HepG2 (cell line): ENCODE data around the gene TTBK1. TPM values are rescaled to one million over a fixed set of nuclear protein-coding genes. Genes with fewer than 3 reads are reported as not detected.

Experiments used
- ATAC-seq: fragments of 200-7000 bp; cut with Tn5 transposase; 3 replicates; pipeline ENCODE4 v1.9.1; 2020; ENCODE audit warnings: mild to moderate bottlenecking, moderate library complexity
- BruUV-seq: library from RNA; stranded (reverse); fragments of 400-500 nt; replicated peaks from 2 replicates; lab custom pipeline; 2021; lab: Mats Ljungman, UMichigan
- CTCF ChIA-PET: fragments of 300-600 bp; formaldehyde crosslinking; extraction: SDS; loops from one replicate; lab custom pipeline; 2021; ENCODE audit warnings: low total read pairs, inconsistent platforms, low intra/inter-chr PET ratio; lab: Yijun Ruan, JAX
- POLR2A ChIA-PET: fragments of 350-600 bp; sonication (Branson Sonifier 250); formaldehyde crosslinking; loops from one replicate; lab custom pipeline; 2020; ENCODE audit warnings: antibody characterized with exemption, inconsistent platforms; lab: Yijun Ruan, JAX
- DNase-seq: peaks from one replicate; pipeline ENCODE4 v3.0.0-alpha.2; 2015; ENCODE audit warnings: low spot score
- FAIRE-seq: peaks from 3 replicates; lab custom pipeline; 2011; peaks lifted over from hg19 to GRCh38; lab: Jason Lieb, UNC
- H2AFZ ChIP-seq: one replicate; pipeline ENCODE4 v1.6.1; 2011; ENCODE audit warnings: low read length, inconsistent platforms
- H3K27ac ChIP-seq: fragments of 300-600 bp; 3 replicates; pipeline ENCODE4 v1.8.0; 2011; ENCODE audit warnings: mixed run types, mild to moderate bottlenecking, mixed read lengths, low read length, inconsistent platforms; ENCODE audit not compliant: insufficient read depth; ENCODE audit errors: extremely low read length
- H3K27me3 ChIP-seq, 2 experiments: fragments of 200-600 bp in 1 of 2; 2 replicates in 1 of 2; 3 replicates in 1 of 2; pipeline versions ENCODE4 v1.6.0 to v1.8.0; 2011; ENCODE audit warnings: low read length in 2 of 2, mild to moderate bottlenecking in 2 of 2, moderate library complexity in 2 of 2, inconsistent platforms in 1 of 2; ENCODE audit not compliant: insufficient read depth in 2 of 2, control insufficient read depth in 1 of 2
- H3K36me3 ChIP-seq, 2 experiments: fragments of 200-600 bp in 1 of 2; replicated peaks in 1 of 2; 2 replicates in 1 of 2; 3 replicates in 1 of 2; pipeline versions ENCODE4 v1.5.1 to v1.8.0; 2011; ENCODE audit warnings: low read length in 2 of 2, inconsistent platforms in 1 of 2; ENCODE audit not compliant: insufficient read depth in 2 of 2, control insufficient read depth in 1 of 2
- H3K4me1 ChIP-seq: 2 replicates; pipeline ENCODE4 v1.5.1; 2012; ENCODE audit warnings: low read length, inconsistent platforms; ENCODE audit not compliant: insufficient read depth
- H3K4me2 ChIP-seq: 2 replicates; pipeline ENCODE4 v1.6.0; 2011; ENCODE audit warnings: low read depth, low read length, inconsistent platforms
- H3K4me3 ChIP-seq, 3 experiments: fragments of 200-600 bp in 1 of 3; sonication (generic), shearing (Covaris generic) in 1 of 3; replicated peaks in 1 of 3; 2 replicates each; pipeline ENCODE4 v1.5.1; 2011 to 2016; ENCODE audit warnings: low read length in 3 of 3, inconsistent platforms in 2 of 3, low read depth in 2 of 3, mild to moderate bottlenecking in 2 of 3, control low read depth in 1 of 3, mixed read lengths in 1 of 3; ENCODE audit not compliant: insufficient read depth in 1 of 3
- H3K79me2 ChIP-seq: one replicate; pipeline ENCODE4 v1.6.1; 2011; ENCODE audit warnings: low read length, inconsistent platforms; ENCODE audit not compliant: insufficient read depth
- H3K9ac ChIP-seq: 2 replicates; pipeline ENCODE4 v1.6.0; 2011; ENCODE audit warnings: mild to moderate bottlenecking, low read depth, low read length, inconsistent platforms; ENCODE audit not compliant: insufficient read depth
- H3K9me3 ChIP-seq: 2 replicates; pipeline ENCODE4 v1.5.1; 2012; ENCODE audit warnings: mild to moderate bottlenecking, low read length
- H4K20me1 ChIP-seq: 2 replicates; pipeline ENCODE4 v1.6.0; 2011; ENCODE audit warnings: inconsistent platforms, mild to moderate bottlenecking, low read length, moderate library complexity; ENCODE audit not compliant: insufficient read depth
- ARNT ChIP-seq: fragments of 450-650 bp; IDR thresholded peaks from 2 replicates; pipeline ENCODE4 v1.6.1; 2017
- HHEX ChIP-seq: IDR thresholded peaks from 2 replicates; pipeline ENCODE4 v1.6.1; 2016; ENCODE audit warnings: control low read depth
- ISL2 ChIP-seq: sonication (generic); formaldehyde crosslinking; IDR thresholded peaks from 2 replicates; pipeline ENCODE4 v1.5.0; 2020; ENCODE audit warnings: missing genetic modification reagents
- KAT8 ChIP-seq: IDR thresholded peaks from 2 replicates; pipeline ENCODE4 v1.6.1; 2016; ENCODE audit warnings: missing genetic modification reagents, missing compliant biosample characterization
- MAFK ChIP-seq, 2 experiments: IDR thresholded peaks in 1 of 2; conservative IDR thresholded peaks in 1 of 2; 2 replicates each; pipeline ENCODE4 v1.6.1; 2011; ENCODE audit warnings: improper control_type of control experiment in 2 of 2, low read length in 2 of 2
- TMF1 ChIP-seq: sonication (generic); formaldehyde crosslinking; IDR thresholded peaks from 2 replicates; pipeline ENCODE4 v1.8.1; 2022; ENCODE audit warnings: low read depth, missing genetic modification reagents
- ZNF761 ChIP-seq: sonication (generic); formaldehyde crosslinking; conservative IDR thresholded peaks from 2 replicates; pipeline ENCODE4 v1.4.0; 2020; ENCODE audit warnings: mild to moderate bottlenecking, missing genetic modification reagents
- ZNF841 ChIP-seq: sonication (generic); formaldehyde crosslinking; IDR thresholded peaks from 2 replicates; pipeline ENCODE4 v1.8.1; 2023; ENCODE audit warnings: missing genetic modification reagents, borderline replicate concordance
- WGBS: methylation state at CpG from one replicate; pipeline ENCODE4 v1.1.6; 2017; ENCODE audit warnings: low lambda C conversion rate; 5-methylcytosine and 5-hydroxymethylcytosine counted together
- in situ Hi-C: cut with HindIII; loops from 2 replicates; pipeline ENCODE4 v1.10.0; 2017; ENCODE audit warnings: low pct_unique_long_range_greater_than_20kb; ENCODE audit not compliant: extremely low pct_ligation_motif_present
- intact Hi-C: fragments of 100-400 bp; cut with micrococcal nuclease; formaldehyde crosslinking; loops from one replicate; pipeline ENCODE4 v1.10.0; 2022; ENCODE audit not compliant: unreplicated experiment
- polyA plus RNA-seq, 8 experiments: library from polyadenylated mRNA; depleted of rRNA in 3 of 8; stranded (reverse) in 7 of 8; unstranded in 1 of 8; fragments of >200 nt; fragmentation: Illumina TruSeq in 4 of 8; extraction: Trizol in 4 of 8; gene quantifications; 2 replicates each; pipeline versions ENCODE4 v1.2.1 to v1.2.3, GENCODE V29; 2011 to 2016; ENCODE audit warnings: low read depth in 4 of 8, missing spikeins in 1 of 8, mixed read lengths in 1 of 8; ENCODE audit not compliant: insufficient read depth in 1 of 8
- total RNA-seq, 5 experiments: library from RNA; depleted of rRNA; stranded (reverse); fragments of >200 nt; fragmentation: Illumina TruSeq; extraction: Trizol; gene quantifications; 2 replicates each; pipeline ENCODE4 v1.2.3, GENCODE V29; 2016; ENCODE audit warnings: low read depth in 1 of 5
- TF ChIP-seq, protein P1 (sequence below): sonication (generic); formaldehyde crosslinking; IDR thresholded peaks from 2 replicates; pipeline ENCODE4 v1.4.0; 2020; ENCODE audit warnings: mild to moderate bottlenecking, missing genetic modification reagents
- TF ChIP-seq, protein P2 (sequence below): sonication (generic); formaldehyde crosslinking; IDR thresholded peaks from 2 replicates; pipeline ENCODE4 v1.5.0; 2020; ENCODE audit warnings: missing genetic modification reagents
- TF ChIP-seq, protein P3 (sequence below): sonication (generic); formaldehyde crosslinking; IDR thresholded peaks from 2 replicates; pipeline ENCODE4 v1.4.0; 2020; ENCODE audit warnings: missing genetic modification reagents
- TF ChIP-seq, protein P4 (sequence below): sonication (generic); formaldehyde crosslinking; IDR thresholded peaks from 2 replicates; pipeline ENCODE4 v1.9.0; 2022; ENCODE audit warnings: low read depth, missing genetic modification reagents
- TF ChIP-seq, protein P5 (sequence below): sonication (generic); IDR thresholded peaks from 2 replicates; pipeline ENCODE4 v1.6.1; 2016; ENCODE audit warnings: low read depth, borderline replicate concordance

TTBK1 gene
- total and polyA plus RNA-seq, 2 of the 13 experiments (the other 11 are each of a cell fraction or from before 2014, with no cell fraction given) = 0.24 to 0.33 TPM

DNA sequence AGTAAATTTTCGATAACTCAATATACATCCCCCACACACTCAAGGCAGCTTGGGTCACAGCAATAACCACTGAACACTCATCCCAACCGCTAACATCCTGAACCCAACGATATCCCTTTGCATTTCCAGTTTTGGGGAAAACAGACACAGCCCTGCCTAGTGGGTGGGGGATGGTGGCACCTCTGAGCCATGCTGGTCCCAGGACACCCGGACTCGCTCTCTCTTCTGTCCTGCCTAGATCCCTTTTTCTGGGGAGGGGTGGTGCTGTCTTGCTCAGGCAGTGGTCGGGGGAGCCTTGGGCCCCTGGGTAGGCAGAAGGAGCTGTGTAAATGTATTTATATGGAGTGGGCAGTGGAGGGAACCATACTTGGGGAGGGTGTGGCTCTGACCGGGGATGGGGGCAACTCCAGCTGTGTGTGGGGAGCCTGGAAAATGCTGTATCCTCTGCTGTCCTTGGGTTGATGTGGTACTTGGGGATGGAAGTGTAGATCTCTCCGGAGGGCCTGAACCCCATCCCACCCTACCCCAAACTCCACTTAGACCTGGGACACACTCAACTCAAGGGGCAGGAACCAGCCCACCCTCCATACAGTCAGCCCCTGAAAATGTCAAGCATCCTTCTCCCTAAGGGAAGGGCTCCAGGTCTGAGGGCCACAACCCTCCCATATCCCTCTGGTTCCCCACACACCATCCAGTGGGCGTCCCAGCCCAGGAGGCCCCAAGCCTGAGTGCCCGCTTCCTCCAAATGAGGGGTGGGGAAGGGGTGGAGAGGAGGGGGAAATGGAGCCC, 31.0 kb downstream of the TTBK1 start:
- TSS peak; percentile 85 for BruUV-seq
- no peak for ATAC-seq
- H3K9ac ChIP-seq = peak overlapping the region; percentile 97
- peak overlapping the region; percentile 59 to 86 (median 78); a peak in 5 of 6 replicates for H3K4me3 ChIP-seq
- in situ Hi-C loops = no loop called here
- H3K9me3 ChIP-seq = no peaks in the 10 kb centered on the region
- peaks cover 96% of the 10 kb centered on the region for H3K4me1 ChIP-seq
- 64% methylated on average over 9 of the region's 10 CpGs for WGBS
- ChIA-PET CTCF (no interaction called here), POLR2A (interaction anchor here (1.6 to 20.0 kb wide), 3 partner anchors 16 to 95 kb away, joined by 5 to 314 read pairs (median 13); partner anchors contain the start of genes SLC22A7 and ZNF318)
- H3K27ac ChIP-seq = peak overlapping the region; percentile 94
- H3K4me2 ChIP-seq = peak overlapping the region; percentile 93
- H2AFZ ChIP-seq = no peak overlapping the region
- intact Hi-C loops = no loop called here
- no peaks in the 10 kb centered on the region for H3K36me3 ChIP-seq
- peaks cover 7% of the 10 kb centered on the region for H3K79me2 ChIP-seq
- H3K27me3 ChIP-seq = no peaks in the 10 kb centered on the region
- peak; percentile 48 for FAIRE-seq
- no peak for DNase-seq
- H4K20me1 ChIP-seq = no peaks in the 10 kb centered on the region
- TF ChIP-seq ZNF761 (CRISPR knock-in tag) (no peak), ISL2 (CRISPR knock-in tag) (no peak), HHEX (CRISPR knock-in tag) (no peak), ARNT (no peak), MAFK (conservative IDR thresholded peaks at IDR 0.05 in 1 of 2, IDR thresholded peaks at IDR 0.05 in 1 of 2; ENCODE audit: low read length in 2 of 2) (no peak), KAT8 (no peak), ZNF841 (CRISPR knock-in tag) (no peak), TMF1 (CRISPR knock-in tag) (no peak)
- TF ChIP-seq, protein P1, sequence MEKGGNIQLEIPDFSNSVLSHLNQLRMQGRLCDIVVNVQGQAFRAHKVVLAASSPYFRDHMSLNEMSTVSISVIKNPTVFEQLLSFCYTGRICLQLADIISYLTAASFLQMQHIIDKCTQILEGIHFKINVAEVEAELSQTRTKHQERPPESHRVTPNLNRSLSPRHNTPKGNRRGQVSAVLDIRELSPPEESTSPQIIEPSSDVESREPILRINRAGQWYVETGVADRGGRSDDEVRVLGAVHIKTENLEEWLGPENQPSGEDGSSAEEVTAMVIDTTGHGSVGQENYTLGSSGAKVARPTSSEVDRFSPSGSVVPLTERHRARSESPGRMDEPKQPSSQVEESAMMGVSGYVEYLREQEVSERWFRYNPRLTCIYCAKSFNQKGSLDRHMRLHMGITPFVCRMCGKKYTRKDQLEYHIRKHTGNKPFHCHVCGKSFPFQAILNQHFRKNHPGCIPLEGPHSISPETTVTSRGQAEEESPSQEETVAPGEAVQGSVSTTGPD (CRISPR knock-in tag) = no peak
- TF ChIP-seq, protein P2, sequence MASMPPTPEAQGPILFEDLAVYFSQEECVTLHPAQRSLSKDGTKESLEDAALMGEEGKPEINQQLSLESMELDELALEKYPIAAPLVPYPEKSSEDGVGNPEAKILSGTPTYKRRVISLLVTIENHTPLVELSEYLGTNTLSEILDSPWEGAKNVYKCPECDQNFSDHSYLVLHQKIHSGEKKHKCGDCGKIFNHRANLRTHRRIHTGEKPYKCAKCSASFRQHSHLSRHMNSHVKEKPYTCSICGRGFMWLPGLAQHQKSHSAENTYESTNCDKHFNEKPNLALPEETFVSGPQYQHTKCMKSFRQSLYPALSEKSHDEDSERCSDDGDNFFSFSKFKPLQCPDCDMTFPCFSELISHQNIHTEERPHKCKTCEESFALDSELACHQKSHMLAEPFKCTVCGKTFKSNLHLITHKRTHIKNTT (CRISPR knock-in tag) = no peak
- TF ChIP-seq, protein P3, sequence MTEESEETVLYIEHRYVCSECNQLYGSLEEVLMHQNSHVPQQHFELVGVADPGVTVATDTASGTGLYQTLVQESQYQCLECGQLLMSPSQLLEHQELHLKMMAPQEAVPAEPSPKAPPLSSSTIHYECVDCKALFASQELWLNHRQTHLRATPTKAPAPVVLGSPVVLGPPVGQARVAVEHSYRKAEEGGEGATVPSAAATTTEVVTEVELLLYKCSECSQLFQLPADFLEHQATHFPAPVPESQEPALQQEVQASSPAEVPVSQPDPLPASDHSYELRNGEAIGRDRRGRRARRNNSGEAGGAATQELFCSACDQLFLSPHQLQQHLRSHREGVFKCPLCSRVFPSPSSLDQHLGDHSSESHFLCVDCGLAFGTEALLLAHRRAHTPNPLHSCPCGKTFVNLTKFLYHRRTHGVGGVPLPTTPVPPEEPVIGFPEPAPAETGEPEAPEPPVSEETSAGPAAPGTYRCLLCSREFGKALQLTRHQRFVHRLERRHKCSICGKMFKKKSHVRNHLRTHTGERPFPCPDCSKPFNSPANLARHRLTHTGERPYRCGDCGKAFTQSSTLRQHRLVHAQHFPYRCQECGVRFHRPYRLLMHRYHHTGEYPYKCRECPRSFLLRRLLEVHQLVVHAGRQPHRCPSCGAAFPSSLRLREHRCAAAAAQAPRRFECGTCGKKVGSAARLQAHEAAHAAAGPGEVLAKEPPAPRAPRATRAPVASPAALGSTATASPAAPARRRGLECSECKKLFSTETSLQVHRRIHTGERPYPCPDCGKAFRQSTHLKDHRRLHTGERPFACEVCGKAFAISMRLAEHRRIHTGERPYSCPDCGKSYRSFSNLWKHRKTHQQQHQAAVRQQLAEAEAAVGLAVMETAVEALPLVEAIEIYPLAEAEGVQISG (CRISPR knock-in tag) = 0 out of 2 replicates have a peak, but pooled peaks have one; percentile 31
- TF ChIP-seq, protein P4, sequence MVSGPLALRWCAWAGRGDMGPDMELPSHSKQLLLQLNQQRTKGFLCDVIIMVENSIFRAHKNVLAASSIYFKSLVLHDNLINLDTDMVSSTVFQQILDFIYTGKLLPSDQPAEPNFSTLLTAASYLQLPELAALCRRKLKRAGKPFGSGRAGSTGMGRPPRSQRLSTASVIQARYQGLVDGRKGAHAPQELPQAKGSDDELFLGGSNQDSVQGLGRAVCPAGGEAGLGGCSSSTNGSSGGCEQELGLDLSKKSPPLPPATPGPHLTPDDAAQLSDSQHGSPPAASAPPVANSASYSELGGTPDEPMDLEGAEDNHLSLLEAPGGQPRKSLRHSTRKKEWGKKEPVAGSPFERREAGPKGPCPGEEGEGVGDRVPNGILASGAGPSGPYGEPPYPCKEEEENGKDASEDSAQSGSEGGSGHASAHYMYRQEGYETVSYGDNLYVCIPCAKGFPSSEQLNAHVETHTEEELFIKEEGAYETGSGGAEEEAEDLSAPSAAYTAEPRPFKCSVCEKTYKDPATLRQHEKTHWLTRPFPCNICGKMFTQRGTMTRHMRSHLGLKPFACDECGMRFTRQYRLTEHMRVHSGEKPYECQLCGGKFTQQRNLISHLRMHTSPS (CRISPR knock-in tag) = no peak
- TF ChIP-seq, protein P5, sequence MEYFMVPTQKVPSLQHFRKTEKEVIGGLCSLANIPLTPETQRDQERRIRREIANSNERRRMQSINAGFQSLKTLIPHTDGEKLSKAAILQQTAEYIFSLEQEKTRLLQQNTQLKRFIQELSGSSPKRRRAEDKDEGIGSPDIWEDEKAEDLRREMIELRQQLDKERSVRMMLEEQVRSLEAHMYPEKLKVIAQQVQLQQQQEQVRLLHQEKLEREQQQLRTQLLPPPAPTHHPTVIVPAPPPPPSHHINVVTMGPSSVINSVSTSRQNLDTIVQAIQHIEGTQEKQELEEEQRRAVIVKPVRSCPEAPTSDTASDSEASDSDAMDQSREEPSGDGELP = peak; percentile 36; the same call in 1 of the 2 replicates
